Ectodermal cell (in vitro differentiated cells): ENCODE data around the gene IER5.

Source experiments
- H3K27ac ChIP-seq: 2 replicates; pipeline ENCODE4 v1.7.0; 2013; ENCODE audit warnings: mild to moderate bottlenecking, low read depth, low read length; ENCODE audit not compliant: insufficient read depth, poor library complexity, severe bottlenecking
- H3K27me3 ChIP-seq: 2 replicates; pipeline ENCODE4 v1.7.0; 2013; ENCODE audit warnings: mild to moderate bottlenecking, low read length; ENCODE audit not compliant: insufficient read depth, control insufficient read depth, poor library complexity, severe bottlenecking
- H3K36me3 ChIP-seq: one replicate; pipeline ENCODE4 v1.7.0; 2013; ENCODE audit warnings: low read length; ENCODE audit not compliant: control insufficient read depth, insufficient read depth
- H3K4me1 ChIP-seq: one replicate; pipeline ENCODE4 v1.7.0; 2013; ENCODE audit warnings: low read length; ENCODE audit not compliant: control insufficient read depth, insufficient read depth
- H3K4me3 ChIP-seq: 2 replicates; pipeline ENCODE4 v1.7.0; 2013; ENCODE audit warnings: low read depth, low read length, control low read depth; ENCODE audit not compliant: insufficient read depth
- H3K9me3 ChIP-seq: 2 replicates; pipeline ENCODE4 v1.7.0; 2013; ENCODE audit warnings: mild to moderate bottlenecking, low read length, moderate library complexity; ENCODE audit not compliant: control insufficient read depth
- WGBS, 2 experiments: methylation state at CpG; one replicate each; pipeline ENCODE4 v1.1.7; 2013; ENCODE audit warnings: missing lambda C conversion rate in 2 of 2; 5-methylcytosine and 5-hydroxymethylcytosine counted together

The IER5 gene

DNA sequence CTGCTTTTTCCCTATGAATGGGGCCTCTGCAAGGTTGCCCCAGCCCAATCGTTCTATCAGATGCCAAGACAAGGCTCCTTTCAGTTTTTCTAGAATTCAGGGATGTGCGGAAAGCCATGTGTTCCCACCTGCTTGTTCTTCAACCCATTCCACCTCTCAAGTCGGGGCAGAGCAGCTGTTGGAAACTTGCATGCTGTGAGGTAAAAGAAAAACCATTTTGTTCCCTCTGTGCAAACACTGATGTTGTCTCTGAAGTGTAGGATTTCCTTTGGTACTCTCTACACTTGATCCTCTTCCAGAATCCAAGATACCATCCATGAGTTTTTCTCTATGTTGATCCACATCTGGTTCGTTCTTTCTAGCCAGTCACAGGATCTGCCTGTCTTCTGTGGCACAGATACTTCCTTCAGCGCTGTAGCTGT is 7.3 kb downstream of the IER5 start:
- H3K27ac ChIP-seq = no peak overlapping the region
- H3K4me1 ChIP-seq = peaks cover 61% of the 10 kb centered on the region
- H3K4me3 ChIP-seq = no peak overlapping the region

DNA sequence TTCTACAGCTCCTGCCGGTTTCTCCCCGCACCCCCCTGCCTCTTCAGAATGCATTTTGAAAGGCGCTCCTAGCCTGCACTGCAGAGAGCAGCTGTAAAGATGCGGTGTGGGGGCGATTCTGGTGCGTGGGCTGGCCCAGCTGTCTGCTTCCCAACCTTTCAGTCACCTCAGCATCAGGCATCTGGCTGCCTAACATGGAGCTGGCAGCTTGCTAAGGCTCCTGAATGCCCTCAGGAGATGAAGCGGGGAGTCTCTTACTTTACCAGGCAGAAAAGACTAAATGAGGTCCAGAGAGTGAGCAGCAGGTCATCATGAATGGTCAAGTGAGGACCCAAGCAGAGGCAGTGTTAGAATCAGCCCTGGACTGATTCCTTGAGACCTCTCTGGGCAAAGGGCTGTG is 8.7 kb downstream of the IER5 start:
- H3K4me1 ChIP-seq = peaks cover 71% of the 10 kb centered on the region
- no peaks in the 10 kb centered on the region for H3K9me3 ChIP-seq
- no peaks in the 10 kb centered on the region for H3K36me3 ChIP-seq
- peaks cover 17% of the 10 kb centered on the region for H3K27me3 ChIP-seq
- no peak overlapping the region for H3K27ac ChIP-seq
- no peak overlapping the region for H3K4me3 ChIP-seq
- 34 to 37% methylated on average over 7 of the region's 7 CpGs for WGBS, 2 experiments

More for the DNA sequence above, 7.3 kb downstream of the IER5 start:
- H3K27me3 ChIP-seq = peaks cover 14% of the 10 kb centered on the region
- 75 to 77% methylated on average over 5 of the region's 5 CpGs for WGBS, 2 experiments
- no peaks in the 10 kb centered on the region for H3K36me3 ChIP-seq
- H3K9me3 ChIP-seq = no peaks in the 10 kb centered on the region

DNA sequence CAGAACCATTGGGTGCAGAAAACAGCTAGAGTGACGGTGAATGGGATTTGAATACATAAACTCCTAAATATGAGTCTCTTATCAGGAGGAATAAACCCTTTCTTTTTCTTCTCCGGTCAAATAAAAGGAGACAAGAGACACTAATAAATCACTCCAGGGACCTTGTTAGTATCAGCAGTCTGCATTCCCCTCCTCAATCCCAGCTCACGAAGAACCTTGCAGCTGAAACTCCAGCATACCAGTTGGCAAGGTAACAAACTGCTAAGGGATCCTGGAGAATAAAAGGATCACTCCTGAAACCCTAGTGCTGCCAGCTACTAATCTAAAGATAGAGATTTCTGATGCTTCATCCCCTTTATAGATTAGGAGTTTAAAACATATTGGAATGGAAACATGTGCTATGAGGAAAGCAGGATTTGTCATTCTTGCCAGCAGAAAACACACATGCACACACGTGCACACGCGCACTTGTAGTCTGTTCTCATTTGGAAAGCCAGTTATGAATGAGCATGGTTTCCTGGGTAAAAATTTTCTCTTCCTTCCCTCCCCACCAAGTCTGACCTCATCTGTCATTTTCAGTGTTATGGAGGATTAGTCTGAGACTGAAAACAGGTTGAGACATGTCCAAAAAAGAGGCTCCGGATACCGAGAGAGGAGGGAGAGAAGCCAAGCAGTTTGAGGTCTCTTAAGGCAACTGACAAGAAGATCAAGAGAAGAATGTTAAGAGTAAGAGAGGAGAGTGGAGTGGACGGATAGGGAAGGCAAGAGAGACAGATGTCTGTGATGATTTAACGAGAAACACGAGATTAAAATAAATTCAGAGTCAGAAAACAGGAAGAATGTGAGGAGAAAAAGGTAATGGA is 10.9 kb downstream of the IER5 start:
- peaks cover 80% of the 10 kb centered on the region for H3K4me1 ChIP-seq
- WGBS, 2 experiments = 58 to 60% methylated on average over 10 of the region's 11 CpGs
- H3K27me3 ChIP-seq = peaks cover 17% of the 10 kb centered on the region
- no peaks in the 10 kb centered on the region for H3K36me3 ChIP-seq
- no peaks in the 10 kb centered on the region for H3K9me3 ChIP-seq
- H3K4me3 ChIP-seq = no peak overlapping the region
- no peak overlapping the region for H3K27ac ChIP-seq

DNA sequence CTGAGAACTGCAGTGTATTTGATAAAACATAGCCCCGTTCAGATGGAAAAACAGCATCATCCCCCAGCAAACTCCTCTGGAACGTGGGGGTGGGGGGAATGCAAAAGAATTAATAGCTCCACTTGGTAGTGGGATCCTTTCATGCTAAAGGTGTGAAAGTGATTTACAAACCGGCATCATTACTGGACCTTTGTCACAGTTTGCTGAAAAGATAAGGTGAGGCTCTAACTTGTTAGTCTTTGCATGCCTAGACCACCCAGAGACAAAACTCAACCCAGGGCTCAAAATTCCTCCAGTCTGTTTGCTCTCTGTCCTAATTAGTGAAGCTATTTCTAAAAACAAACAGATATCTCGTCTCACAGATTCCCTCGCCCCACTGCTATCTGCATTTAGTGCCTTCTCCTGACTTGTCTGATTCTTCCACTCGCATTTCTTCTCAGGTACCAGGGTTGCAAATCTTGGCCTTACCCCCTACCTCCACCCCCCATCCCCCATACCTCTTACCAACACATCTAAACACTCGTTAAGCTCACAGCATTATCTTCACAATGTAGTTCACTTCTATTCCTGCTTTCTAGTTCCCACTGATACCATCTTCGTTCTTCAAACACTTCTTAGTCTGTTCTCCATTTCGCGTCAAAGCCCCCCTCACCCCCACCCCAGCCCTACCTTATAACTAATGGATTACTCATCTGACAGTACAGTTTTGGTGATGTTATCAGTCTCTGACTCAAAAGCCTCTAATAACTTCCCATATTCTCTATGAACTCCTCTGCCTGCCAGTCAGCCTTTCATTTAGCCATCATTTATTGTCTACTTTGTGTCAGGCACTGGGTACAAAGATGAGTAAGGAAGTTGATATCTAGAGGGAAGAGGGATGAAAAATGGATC is 11.8 kb downstream of the IER5 start:
- Histone ChIP-seq H3K4me3 (no peak overlapping the region), H3K27me3 (peaks cover 17% of the 10 kb centered on the region), H3K36me3 (no peaks in the 10 kb centered on the region), H3K27ac (no peak overlapping the region), H3K4me1 (peaks cover 73% of the 10 kb centered on the region), H3K9me3 (no peaks in the 10 kb centered on the region)
- 28 to 32% methylated on average over 10 of the region's 10 CpGs for WGBS, 2 experiments

DNA sequence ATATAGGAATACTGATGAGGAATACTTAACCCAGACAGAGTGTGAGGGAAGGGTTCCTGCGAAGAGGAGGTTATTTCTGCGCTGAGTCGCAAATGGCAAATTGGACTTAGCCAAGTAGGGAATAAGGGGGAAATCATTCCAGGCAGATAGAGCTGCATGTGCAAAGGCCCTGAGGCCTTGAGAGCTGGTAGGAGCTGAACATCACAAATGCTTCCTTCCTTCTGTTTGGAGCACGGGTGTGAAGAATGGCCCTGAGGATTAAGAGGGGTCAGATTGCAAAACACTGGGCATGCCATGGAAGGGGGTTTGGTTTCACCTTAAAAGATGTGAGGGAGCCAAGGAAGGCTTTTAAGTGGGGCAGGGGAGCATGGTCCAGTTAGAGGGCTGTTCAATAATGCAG is 12.4 kb downstream of the IER5 start:
- no peaks in the 10 kb centered on the region for H3K9me3 ChIP-seq
- no peaks in the 10 kb centered on the region for H3K36me3 ChIP-seq
- WGBS, 2 experiments = 74% methylated on average over 4 of the region's 4 CpGs
- peaks cover 68% of the 10 kb centered on the region for H3K4me1 ChIP-seq
- no peak overlapping the region for H3K27ac ChIP-seq
- no peak overlapping the region for H3K4me3 ChIP-seq
- H3K27me3 ChIP-seq = peaks cover 17% of the 10 kb centered on the region

DNA sequence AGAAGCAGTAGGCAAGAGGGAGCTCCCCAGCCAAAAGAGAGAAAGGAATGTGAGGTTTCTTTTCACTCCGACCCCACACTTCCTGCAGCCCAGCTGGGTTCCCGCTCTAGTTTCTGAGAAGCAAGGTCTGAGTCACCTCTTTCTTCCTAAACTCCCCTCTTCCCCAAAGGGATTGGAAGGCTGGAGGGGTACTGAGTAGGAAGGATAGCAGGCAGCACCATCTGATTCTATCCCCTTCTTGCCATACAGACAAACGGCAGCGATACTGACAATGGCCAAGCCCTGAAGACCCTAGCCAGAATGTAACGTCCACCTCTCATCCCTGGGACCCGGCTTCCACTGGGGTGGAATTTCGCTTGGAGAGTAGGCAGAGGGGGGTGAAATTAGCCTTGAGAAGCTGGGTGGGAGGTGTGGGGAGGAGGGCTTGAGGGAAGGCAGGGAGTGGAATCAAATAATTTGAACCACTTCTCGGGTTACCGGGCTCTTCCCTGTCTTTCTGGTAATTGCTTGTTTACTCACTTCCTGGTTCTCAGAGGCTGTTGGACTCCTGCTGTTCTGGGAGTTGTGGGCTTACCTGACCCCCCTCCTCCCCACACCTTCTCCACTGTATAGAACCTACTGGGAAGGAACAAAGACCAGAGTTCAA is 13.2 kb downstream of the IER5 start:
- Histone ChIP-seq H3K4me1 (peaks cover 63% of the 10 kb centered on the region), H3K4me3 (no peak overlapping the region), H3K27ac (no peak overlapping the region), H3K9me3 (no peaks in the 10 kb centered on the region), H3K27me3 (peaks cover 21% of the 10 kb centered on the region), H3K36me3 (no peaks in the 10 kb centered on the region)
- WGBS, 2 experiments = 5 to 6% methylated on average over 9 of the region's 9 CpGs

DNA sequence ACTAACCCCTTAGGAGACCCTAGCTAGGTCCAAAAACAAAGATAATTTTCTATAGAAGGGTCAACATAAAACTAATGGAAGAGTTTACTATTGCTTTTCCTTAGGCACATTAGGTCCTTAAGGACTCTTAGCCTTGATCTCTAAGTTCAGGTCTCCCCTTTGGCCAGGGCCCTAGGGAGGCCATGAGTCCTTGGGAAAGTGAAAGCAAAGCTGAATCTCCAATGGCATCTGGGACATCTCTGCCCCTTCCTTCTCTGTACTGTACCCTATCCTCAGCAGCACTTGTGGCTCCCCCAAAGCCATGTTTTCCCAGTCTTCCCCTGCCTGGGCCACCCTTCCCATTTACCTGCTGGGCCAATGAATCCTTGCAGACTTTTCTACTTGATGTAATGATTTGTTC is 14.3 kb downstream of the IER5 start:
- H3K27me3 ChIP-seq = peaks cover 31% of the 10 kb centered on the region
- H3K27ac ChIP-seq = no peak overlapping the region
- H3K4me1 ChIP-seq = peaks cover 59% of the 10 kb centered on the region

DNA sequence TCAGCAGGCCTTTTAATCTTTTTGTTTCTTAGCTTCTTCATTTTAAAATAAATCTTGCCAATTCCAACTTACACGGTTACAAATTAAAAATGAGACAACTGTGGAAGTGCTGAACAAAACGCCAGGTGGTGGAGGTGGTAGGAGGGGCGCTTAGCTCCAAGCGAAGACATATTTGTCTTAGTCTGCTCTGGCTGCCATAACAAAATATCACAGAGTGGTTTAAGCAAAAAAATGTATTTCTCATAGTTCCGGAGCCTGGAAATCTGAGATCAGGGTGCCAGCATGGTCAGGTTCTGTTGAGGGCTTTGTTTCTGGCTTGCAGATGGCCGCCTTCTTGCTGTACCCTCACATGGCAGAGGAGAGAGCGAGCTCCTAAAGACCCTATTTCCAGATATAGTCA is 14.9 kb downstream of the IER5 start:
- Histone ChIP-seq H3K27me3 (peaks cover 33% of the 10 kb centered on the region), H3K9me3 (no peaks in the 10 kb centered on the region), H3K4me3 (peak overlapping the region; percentile 57), H3K4me1 (peaks cover 60% of the 10 kb centered on the region), H3K36me3 (no peaks in the 10 kb centered on the region), H3K27ac (no peak overlapping the region)
- WGBS, 2 experiments = 96% methylated on average over 7 of the region's 7 CpGs

More for the DNA sequence above, 14.3 kb downstream of the IER5 start:
- no peaks in the 10 kb centered on the region for H3K9me3 ChIP-seq
- H3K4me3 ChIP-seq = no peak overlapping the region
- no peaks in the 10 kb centered on the region for H3K36me3 ChIP-seq

DNA sequence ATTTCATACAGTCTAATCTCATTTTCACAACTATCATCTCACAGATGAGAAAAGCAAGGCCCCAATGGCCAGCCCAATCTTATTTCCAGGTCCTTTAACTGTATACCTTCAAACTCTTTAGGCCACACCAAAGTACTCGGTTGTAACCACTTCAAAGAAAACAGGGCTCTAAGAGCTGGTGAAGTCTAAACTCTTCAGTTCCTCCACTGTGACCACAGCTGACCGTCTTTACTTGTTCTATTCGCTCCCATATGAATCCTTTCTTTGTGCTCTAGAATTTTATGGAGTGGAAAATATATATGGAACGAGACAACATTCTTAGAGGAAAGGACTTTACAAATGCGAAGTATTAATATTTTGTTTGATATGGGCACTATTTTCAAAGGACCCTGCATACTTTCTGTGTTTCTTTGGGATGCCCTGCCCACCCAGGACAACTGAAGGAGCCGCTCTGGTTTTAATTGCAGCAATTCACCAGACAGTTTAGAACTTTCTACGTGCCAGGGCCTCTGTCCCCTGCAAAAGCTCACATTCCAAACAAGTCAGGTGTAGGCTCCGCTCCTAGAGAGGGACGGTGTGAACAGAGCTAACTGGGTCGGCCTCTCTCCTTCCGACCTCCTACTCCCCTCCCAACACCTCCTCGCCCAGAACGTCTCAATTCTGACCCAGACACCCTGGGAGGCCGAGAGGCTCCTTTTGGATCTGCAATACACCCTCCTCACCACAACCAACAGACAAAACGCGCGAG is 15.7 kb downstream of the IER5 start:
- no peaks in the 10 kb centered on the region for H3K9me3 ChIP-seq
- H3K4me3 ChIP-seq = peak overlapping the region; percentile 57
- H3K36me3 ChIP-seq = no peaks in the 10 kb centered on the region
- WGBS, 2 experiments = 22 to 24% methylated on average over 17 of the region's 17 CpGs
- H3K27ac ChIP-seq = peak overlapping the region; percentile 96
- peaks cover 33% of the 10 kb centered on the region for H3K27me3 ChIP-seq
- peaks cover 63% of the 10 kb centered on the region for H3K4me1 ChIP-seq
